Right hindlimb (tissue), 1 donor: ENCODE measurements around the gene FGFBP2.

Experiments
- DNase-seq: peaks from one replicate; pipeline ENCODE4 v3.0.0-alpha.2; 2018

FGFBP2 gene

DNA sequence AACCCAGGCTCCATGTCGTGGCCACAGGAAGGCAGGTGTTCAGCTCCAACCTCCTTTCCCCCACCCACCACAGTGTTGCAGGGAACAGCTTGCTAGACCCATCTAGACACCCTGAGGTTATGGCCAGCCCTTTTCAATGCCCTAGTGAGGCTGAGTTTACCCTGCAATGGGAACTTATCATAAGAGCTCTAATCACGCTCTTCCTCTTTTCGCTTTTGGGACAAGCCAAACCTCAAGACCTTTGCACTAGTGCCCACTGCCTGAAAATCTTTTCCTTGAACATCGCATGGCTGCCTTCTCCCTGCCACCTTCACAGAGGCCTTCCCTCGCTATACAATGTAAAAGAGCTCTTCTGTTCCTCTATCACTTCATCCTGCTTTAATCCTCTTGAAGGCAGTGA, 2.4 kb upstream of the FGFBP2 start:
- no peak for DNase-seq

DNA sequence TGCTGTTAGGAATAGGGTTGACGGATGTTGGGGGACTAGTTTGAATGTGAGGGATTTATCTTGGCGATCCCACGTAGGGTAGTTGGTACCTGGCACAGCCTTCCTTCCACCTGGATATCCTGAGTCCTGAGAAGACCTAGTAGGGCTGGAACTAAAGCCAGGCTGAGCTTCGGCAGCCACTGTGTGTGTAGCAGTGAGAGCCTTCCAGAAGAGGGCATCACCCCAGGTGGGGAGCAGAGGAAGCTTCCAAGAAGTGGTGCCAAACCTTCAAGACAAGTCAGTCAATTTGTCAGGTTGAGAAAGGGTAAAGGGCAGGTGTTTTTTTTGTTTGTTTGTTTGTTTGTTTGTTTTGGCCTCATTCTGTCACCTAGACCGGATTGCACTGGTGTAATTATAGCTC, 1.2 kb upstream of the FGFBP2 start:
- no peak for DNase-seq

DNA sequence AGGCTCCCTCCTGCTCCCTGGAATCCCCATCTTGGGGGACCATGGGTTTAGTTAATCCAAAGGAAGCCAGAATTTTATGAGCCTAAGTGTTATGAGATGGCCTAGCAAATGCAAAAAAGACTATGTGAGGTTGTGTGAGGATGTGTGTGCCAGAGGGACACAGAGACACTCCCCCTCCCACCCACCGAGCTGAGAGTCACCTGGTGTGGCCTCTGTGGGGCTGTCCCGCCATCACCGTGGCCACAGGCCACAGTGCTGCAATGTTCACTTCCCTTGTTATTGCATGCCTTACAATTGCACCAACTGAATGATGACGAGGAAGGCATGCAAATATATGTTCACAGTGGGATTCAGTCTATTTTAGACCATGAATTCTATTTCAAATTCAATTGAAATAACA, 601 bp upstream of the FGFBP2 start:
- DNase-seq, result no peak

DNA sequence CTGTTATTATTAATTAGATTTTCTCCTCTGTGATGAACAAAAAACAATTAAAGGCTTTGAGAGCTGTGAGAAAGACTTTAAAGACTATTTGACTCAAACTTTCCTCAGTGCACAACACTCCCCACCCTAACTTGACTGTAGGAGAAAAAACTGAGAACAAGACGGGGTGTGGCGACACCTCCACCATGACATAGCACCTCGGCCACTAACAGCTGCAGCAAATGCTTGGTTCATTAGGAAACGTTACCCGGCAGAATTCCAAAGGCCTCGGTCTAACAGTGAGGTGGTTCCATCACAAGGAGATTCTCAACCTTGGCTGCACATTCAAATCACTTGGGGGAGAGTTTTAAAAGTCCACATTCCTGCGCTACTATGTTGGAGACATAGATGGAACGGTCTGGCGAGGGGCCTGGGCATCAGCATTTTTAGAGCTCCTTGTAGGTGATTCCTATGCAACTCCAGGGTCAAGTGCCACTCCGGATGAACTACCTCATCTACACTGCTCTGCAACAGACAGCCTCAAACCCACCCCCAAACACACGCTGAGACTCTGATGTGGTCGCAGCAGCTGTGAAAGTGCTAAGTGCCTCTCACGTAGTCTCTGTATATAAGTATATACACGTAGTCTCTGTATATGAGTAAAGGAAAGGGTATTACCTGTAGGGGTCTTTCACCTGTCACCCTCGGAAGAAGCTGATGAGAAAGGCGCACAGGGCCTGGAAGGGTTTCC, 1.0 kb downstream of the FGFBP2 start:
- peak; percentile 34 for DNase-seq

DNA sequence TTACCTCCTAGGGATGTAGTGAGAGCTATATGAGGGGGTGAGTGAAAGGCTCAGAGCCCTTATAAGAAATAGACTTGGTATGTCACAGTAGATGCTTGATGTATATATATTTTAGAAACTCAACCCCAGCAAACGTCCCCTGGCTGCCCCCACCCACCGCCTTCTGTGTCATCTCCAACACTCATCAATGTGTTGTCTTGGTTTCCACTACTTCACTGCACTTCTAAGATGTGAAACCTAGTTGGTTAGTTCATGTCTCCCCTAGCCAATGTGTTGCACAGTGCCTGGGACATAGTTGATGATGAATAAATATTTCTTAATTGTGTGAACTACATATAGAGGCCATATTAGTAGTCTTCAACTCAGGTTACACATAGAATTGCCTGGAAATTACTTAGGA, 4.4 kb downstream of the FGFBP2 start:
- no peak for DNase-seq

DNA sequence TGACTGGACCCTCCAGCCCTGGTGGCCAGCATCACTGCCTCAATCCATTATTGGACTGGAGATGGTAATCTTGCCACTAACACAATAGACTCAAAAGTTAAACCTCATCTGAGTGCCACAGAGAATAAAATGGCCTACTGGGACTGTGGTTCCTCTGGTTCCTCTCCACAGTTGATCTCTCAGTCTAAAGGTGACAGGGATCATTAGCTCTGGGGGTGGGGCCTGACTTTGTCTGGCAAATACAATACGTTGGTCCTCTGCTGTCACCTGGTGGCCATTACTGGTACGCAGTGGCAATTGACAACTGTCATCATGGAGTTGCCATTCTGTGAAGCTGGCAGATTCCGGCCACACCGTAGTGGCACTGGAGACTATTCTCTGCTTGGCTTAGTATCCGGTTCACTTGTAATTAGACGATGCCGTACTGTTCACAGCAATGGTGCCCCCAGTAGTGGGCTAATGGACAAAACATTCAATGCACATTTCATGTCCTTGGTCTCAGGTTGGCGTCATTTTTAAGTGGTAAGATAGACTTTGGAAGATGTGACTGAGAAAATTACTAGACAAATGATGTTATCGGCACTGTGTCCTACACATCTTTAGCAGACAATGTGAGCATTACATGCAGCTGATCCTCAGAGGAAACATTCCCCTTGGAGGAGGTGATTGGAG, 6.7 kb downstream of the FGFBP2 start:
- DNase-seq, result peak; percentile 62

DNA sequence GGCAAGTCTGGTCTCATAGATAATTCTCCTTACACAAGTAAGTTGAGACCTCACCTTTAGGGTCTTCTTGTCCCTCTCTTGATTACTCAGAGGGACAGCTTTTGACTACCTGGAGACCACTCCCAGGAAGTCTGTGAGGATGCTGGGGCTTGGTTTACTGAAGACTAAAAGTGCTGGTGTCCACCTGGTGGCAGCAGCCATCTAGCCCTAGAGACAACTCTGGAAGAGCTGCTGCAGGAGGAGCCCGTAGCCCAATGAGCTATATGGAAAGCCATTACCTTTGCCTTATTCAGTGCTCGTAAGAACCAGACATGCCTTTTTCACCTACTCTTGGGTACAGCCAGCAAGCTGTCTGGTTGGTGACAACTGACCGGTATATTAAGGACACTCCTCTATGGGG, 7.3 kb downstream of the FGFBP2 start:
- DNase-seq, result no peak

DNA sequence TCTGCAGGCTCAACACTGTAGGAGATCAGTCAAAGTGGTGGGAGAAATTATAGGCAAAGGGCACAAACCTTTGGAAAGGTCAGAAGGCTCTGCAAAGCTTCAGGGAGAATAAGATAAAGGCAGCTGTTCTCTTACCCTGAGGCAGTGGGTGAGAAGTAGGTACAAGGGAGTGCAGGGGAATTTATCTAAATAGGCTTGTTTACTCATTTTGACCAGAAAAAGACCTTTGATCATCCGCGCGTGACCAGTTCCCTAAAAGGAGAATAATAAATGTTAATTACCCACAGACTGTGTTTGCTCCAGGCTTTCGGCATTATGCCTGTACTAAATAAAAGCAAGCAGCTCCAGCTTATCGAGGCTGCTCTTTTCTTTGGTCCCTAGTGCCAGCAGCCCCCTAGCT, 9.3 kb downstream of the FGFBP2 start:
- DNase-seq, result no peak

DNA sequence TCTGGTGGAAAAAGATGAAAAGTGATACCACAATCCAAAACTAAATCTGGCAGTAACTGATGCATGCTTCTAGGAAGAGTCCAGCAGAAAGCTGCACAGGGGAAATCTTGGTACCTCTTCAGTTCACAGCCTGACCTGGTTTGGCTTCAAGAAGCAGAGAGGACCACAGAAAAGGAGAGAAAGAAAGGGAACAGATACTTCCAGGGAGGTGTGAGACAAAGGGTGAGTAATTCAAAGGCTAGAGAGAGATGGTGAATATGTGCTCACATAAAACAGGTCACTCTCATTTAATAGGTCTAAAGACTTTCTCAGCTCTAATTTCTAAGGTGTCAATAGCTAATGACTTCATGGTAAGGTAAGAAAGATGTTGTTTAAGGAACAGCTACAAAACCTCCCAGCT, 11.2 kb downstream of the FGFBP2 start:
- DNase-seq, result no peak

DNA sequence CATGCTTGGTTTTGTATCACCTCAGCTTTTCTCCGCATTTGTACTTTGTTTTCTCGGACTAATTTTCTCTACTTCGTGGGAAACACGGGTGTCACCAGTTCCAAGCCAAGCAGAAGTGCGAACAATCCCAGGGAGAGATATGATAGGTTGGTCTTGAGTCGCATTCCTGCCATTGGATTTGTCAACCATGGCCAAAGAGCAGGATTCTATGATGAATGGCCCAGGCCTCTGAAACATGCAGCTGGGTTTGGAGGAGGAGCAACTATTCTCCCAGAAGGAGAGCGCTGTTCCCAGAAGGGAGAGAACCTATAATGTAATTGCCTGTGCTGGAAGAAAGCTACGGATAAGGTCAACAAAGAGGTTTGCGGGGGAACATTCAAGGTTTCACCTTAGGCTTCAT, 14.1 kb downstream of the FGFBP2 start:
- DNase-seq, result no peak

DNA sequence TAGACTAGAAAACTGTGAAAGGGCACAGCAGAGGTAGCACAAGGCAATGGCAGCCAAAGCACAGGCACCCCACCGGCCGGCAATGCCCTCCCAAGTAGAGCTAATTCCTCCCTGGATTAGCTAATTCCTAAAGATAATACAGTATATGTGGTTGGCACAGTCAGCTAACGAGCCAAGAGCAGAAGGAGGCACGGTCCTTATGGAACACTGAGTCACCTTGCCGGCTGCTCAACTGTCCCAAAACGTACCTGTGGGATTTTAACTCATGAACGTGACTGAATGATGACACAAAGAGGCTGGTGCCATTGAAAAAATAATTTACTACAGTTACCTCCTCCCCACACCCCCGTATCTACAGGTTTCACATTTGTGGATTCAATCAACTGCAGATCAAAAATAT, 15.3 kb downstream of the FGFBP2 start:
- no peak for DNase-seq

DNA sequence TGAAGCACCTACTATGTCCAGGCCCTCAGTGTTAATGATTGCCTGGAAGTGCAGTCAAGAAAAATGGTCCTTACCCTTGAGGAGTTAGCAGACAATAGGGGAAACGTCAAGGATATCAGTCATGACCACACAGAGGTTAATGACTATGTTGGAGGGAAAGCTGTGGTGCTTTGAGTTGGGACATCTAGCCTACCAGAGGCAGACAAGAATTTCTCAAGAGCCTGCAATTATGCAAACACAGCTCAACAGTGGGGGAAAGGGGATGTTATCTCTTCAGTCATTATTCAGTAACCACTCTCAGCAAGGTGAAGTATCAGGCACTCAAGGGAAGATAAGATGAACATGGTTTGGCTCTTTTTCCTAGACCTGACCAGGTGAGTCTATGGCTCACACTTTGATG, 17.5 kb downstream of the FGFBP2 start:
- no peak for DNase-seq

DNA sequence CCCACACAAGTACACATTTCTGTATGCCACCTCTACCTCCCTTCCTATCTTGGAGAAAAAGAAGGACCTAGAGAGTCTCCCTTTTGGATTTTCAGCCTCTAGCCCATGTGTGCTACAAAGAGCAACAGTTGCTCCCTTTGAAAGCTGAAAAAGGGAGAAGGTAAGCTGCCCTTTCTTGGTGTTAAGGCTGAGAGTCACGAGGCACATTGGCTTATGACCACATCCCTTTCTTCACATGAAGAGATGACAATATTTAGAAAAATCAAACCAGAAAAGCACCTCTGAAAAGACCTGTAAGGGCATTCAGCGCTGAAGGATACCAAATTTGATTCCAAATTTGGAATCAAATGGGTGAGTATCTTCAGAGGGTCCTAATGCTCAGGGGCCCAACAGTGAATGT, 18.1 kb downstream of the FGFBP2 start:
- no peak for DNase-seq

DNA sequence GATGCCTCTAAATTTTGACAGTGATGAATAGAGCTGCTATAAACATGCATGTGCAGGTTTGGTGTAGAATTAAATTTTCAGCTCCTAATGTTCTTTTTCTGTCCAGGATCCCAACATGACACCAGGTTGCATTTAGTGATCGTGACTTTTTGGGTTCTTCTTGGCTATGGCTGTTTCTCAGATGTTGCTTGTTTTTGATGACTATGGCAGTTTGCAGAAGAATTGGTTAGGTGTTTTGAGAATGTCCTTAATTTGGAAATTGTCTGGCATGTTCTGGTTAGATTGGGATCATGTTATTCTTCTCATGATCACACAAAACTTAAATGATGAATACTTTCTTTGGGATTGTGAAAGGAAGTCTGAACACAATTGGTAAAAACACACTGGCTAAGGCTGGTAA, 20.7 kb downstream of the FGFBP2 start:
- no peak for DNase-seq

DNA sequence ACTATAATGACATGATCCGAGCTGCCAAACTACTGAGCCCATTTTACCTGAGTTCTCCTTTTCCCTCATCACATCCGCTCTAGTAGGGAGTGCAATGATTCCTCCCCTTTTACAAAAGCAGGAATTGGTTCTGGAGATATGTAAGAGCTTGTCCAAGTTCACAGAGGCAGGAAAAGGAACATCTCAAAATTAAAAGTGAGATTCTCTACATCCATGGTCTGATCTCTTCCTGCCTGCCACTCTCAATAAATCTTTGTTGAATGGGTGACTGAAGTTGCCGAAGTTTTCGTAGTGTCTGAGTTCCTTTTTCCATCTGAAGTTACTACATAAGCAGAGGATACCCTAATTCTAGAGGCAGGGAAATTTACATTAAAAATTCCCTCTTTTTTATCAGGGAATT, 24.3 kb downstream of the FGFBP2 start, which contains the start of gene FGFBP1:
Gene FGFBP1 (minus strand): TSS at position 101 of the 400 bp plus-strand sequence. CDS start 2,108 bp downstream, outside the sequence.
- no peak for DNase-seq

DNA sequence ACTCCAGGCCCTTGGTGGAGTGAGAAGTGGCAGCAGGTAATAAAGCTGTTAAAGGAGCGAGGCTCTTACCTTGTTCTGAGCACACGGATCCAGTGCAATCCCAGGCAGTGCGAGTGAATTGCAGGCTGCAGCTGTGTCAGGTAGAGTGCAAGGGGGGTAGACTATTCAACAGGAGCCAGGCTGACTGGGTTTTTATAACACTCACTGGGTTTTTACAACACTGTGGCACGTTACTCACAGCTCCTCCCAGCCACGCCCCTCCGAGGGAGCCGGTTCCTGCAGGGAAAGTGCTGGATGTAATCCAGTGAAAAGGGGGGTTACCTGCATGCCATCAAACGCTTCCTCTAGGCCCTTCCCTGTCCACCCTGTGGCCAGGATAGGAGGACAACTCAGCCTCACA, 24.8 kb downstream of the FGFBP2 start:
- DNase-seq, result no peak

DNA sequence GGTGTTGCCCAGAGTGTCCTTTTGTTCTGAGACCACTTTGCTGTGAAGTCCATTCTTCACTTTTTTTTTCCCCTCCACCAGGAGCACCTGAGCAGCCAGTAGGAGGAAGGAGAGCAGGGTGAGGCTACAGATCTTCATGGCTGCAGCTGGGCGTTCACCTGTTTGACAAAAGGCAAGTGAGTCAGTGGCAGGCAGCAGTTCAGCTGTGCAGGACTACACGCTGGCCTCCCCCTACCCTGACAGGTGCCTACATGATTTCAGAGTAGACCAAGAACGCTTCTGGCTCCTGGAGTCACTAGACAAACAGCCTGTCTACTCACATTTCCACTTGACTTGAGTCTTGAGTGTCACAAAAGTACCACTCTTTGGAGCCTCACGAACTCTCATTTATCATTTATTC, 26.5 kb downstream of the FGFBP2 start:
- DNase-seq, result no peak

DNA sequence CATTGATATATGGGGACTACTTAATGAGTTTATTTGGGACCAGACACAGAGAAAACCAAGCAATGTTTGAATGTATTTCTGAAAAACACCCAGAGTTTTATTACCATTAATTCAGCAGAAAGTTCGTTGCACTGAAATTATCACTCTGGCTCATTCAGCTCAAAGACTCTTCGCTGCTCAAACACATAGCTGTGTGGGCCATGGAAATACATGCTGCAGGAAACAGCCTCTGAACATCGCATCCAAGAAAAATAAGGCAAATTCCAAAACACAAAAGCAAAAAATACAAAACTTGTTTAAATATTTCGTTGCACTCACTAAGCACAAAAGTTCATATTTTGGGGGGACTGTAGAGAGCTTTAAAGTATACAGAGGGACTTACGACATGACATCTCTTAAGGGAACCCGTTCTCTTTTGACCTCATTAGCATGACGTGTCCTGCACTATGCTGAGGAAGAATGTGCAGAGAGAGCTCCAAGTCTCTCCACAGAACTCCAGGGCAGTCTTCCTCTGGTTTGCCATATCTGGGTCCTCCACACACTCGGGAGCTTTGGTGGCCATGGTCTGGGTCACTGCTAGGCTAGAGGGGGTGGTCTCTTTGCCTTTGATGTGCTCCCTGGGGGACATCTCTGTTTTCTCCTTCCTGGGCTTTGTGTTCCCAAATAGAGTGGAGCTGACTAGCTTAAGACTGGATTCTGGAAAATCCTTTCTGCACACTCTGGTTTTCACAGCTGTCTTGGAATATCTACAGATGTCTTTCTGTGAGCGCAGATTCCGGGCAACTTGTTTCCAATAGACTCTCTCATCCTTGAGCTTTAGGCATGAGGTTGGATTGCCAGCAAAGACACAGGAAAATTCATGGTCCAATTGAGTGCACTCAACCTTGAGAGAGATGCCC, 27.2 kb downstream of the FGFBP2 start:
- DNase-seq, result no peak

DNA sequence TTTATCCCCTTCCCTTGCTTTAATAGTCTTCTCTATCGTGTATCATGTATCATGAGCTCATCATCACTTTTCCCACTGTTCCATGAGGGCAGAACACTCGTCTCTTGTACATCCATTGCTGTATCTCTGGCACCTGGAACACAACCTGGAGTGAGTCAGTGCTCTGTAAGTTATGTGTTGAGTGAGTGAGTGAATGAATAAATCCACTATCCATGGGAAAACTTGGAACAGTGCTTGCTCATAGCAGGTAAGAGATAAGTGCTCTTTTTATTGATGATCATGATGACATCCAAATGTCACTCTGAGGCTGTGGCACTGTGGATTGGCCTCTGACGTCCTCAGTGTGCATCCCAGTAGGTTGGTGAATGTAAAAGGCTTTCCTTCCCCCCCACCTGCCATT, 28.7 kb downstream of the FGFBP2 start:
- no peak for DNase-seq

DNA sequence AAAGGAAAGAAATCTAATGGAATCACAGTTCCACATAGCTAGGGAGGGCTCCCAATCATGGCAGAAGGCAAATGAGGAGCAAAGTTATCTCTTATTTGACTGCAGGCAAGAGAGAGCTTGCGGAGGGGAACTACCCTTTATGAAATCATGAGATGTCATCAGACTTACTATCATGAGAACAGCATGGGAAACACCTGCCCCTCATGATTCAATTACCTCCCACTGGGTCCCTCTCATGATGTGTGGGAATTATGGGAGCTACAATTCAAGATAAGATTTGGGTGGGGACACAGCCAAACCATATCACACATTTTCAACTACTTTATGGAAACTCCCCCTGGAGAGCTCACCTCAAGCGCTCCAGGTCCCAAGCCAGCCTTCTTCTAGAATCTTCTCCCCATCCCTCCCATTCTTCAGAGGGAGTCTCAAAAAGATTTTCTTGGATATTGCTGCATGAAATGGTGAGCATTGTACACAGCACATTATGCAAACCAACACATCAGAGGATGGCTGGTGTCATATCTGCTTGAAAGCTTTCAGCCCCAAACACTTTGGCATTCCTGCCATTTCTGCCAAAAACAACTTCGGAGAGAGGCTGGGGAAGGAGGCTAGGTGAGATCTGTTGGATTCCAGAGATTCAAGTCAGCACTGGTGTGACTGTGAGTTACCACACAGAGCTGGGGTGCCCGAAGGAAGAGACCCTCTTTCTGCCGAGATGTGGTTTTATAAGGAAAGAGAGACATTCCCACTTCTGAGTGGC, 31.3 kb downstream of the FGFBP2 start:
- no peak for DNase-seq

DNA sequence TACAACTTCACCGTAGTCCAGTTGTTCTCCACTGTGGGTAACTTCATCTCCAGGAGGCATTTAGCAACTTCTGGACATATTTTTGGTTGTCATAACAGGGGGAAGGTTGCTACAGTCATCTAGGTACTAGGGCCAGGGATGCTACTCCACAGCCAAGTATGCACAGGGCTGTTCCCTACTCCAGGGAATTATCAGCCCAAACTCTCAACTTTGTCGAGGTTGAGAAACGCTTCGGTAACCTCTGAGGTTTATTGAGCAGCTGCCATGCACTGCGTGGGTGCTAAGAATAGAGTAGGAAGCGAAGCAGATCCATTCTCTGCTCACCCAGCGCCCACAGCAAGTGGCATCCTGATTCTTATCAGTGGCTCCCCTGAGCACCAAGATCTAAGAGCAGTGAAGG, 32.7 kb downstream of the FGFBP2 start:
- no peak for DNase-seq

DNA sequence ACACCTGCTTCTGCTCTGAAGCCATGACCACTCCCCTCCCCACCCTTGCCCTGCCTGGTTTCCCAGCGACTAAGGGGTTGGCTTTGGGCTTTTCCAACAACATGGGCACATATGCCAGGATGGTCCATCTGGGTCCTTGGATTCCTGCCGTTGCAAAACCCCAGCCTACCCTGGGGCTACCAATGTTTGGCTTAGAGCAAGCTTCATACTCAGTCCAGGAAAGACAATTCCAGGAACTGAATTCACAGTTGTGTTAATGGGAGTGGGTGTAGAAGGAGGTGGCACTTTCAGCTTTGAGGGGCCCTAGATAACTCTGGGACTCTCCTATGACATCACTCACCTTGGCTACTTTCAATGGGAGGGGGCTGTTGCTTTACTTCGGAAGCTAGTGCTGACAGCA, 33.4 kb downstream of the FGFBP2 start:
- DNase-seq, result no peak

DNA sequence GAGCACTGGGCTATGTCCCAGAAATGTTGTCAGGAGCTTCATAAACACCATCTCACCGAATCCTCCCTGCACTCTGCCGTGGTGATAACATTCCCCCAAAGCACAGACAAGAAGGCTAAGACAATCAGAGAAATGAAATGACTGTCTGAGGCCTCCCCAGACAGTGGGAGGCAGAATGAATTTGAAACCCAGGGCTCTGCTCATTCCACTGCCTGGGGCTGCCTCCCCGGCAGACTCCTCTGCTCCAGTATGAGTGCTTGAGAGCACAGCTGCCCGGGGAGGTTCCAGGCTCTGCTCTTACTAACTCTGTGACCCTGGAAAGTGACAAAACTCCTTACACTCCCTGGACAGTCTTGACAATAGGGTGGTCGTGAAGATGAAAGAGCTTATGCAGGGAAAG, 34.1 kb downstream of the FGFBP2 start:
- DNase-seq, result no peak
